ENCODE results near the gene HNF4A.

Gene HNF4A

GRCh38 chr20:44406572-44407137 lies 51.2 kb downstream of the HNF4A start:
- ATAC-seq = no peak

DNA sequence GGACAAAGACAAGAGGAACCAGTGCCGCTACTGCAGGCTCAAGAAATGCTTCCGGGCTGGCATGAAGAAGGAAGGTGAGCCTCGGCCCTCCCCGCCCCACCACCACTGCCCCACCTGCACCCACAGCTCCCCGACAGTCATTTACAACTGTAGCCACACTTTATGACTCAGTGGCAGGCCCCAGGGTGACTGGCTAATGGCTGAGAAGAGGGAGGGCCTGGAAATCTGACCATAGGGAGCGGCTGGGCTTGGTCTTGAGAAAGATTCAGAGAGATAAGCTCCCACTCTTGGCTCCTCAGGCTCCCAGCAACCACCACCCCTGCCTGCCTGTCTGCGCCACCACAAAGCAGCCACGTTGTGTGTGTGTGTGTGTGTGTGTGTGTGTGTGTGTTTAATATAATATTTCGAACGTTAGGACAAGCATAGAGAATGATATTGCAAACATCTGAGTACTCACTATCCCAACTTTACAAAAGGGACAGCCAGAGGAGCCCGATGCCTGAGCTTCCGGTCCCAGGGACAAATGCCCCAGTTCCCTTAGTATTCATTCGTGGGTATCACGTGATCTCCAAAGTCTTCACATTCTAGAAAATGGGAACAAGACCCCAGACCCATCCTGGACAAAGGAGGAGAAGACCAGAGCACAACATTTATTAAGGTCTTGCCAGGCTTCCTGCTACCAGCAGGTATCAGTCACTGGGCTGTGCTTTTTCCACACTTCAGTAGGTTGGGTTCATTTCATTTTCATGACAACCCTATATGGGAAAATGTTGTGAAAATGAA lies 52.1 kb downstream of the HNF4A start:
- ATAC-seq = no peak

DNA sequence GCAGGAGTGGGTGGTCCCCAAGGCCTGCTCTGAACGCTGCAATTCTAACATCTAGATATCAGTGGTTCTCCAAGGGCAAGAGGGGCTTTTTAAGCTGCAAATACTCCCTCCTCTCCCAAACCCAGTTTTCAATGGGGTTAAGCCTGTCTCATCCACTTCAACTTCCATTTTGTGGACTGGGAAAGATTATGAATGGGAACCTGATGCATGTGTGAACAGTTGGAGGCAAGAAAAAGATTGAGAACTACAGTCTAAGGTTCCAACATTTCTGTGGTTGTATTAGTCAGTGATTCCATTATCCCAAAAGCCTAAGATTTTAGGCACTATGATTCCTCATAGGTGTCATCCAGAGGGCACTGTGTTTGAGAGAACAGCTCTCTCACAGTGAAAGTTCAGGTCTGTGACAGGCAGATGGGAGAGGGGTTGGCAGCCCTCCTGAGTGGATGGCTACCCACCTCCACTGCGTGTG lies 53.7 kb downstream of the HNF4A start:
- no peak for ATAC-seq

- no peak for ATAC-seq
These were observed 55.1 kb downstream of the HNF4A start for GRCh38 chr20:44410583-44411019.

DNA sequence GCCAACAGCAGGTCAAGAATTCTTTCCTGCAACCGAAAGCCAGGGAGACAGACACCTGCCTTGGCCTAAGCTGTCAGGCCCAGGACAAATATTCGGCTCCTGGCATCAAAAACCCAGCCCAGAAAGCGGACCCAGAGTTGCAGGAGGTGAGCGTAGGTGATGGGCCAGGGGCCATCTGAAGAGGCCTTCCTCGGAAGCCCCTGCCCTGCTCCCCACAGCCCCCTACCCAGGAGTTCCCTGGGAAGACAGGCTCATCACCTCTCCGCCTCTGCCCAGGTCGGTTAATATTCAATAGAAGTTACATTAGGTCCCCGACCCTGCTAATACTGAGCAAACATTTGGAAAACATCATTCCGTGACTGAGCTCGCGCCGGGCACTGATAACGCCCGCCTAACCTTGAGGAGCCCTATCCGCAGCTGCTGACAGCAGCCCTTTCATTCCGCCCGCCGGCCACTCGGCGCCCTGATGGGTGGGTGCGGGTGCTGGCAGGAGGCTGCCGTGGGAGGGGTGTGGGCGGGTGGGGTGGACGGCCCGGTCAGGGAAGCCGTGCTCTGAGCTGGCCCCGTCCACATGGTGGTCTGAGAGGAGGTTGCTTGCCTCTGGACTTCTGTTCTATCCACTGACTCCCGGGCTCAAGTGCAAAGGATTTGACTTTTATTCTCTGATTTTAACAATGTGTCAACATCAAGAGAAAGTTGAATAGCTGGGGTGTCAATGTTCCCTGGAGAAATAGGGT lies 55.7 kb downstream of the HNF4A start:
- no peak for ATAC-seq

GRCh38 chr20:44411757-44412401 lies 56.4 kb downstream of the HNF4A start:
- no peak for ATAC-seq

GRCh38 chr20:44412402-44413144 lies 57.1 kb downstream of the HNF4A start:
- no peak for ATAC-seq

- no peak for ATAC-seq
These were observed 58.3 kb downstream of the HNF4A start for GRCh38 chr20:44413575-44414345.

DNA sequence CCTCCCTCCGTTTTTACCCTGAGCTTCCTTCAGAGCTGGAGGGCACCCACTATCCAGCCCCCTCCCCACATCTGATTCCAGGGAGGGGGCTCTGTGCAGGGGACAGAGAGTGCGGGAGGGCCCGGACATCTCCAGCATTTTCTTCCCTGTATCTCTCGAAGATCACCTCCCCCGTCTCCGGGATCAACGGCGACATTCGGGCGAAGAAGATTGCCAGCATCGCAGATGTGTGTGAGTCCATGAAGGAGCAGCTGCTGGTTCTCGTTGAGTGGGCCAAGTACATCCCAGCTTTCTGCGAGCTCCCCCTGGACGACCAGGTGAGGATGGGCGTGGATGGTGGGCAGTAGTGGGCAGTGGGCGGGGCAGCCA lies 58.8 kb downstream of the HNF4A start:
- no peak for ATAC-seq

GRCh38 chr20:44414808-44415207 lies 59.3 kb downstream of the HNF4A start:
- no peak for ATAC-seq

DNA sequence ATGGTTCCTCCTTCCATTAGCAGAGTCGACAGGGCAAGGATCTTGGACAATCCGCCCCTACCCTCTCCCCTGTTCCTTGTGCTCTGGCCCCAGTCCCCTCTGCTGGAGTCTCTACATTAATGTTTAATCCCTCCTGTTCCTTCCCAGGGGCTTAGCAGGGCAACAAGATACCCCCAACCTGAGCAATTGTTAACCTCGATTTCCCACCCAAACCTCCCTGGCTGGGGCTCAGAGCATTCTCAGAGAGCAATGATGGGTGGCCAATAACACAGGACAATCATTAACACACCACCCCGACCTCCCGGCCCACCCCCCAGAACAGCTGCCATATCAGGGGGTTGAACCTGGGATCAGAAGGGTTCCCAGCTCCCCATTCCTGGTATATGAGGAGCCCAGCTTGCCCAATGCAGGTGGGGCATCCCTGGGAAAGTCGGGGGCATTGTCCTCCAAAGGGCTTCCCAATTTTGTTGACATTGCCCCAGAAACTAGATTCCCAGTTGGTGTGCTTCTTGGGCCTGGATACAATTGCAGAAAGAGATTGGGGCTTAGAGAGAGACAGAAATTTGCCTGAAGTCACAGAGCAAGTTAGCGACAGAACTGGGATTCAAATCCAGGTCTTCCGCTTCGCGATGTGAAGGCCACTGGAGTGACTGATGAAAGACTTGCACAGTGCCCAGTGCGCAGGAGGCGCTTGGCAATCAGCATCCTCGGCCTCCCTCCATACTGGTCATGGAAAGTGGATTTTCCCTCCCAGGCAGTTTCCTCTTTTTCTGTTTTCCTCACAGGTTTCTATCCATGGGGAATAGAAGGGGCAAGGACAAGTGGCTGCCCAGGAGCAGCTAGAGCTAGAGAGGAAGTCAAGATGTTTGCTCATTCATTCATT lies 60.6 kb downstream of the HNF4A start:
- no peak for ATAC-seq

DNA sequence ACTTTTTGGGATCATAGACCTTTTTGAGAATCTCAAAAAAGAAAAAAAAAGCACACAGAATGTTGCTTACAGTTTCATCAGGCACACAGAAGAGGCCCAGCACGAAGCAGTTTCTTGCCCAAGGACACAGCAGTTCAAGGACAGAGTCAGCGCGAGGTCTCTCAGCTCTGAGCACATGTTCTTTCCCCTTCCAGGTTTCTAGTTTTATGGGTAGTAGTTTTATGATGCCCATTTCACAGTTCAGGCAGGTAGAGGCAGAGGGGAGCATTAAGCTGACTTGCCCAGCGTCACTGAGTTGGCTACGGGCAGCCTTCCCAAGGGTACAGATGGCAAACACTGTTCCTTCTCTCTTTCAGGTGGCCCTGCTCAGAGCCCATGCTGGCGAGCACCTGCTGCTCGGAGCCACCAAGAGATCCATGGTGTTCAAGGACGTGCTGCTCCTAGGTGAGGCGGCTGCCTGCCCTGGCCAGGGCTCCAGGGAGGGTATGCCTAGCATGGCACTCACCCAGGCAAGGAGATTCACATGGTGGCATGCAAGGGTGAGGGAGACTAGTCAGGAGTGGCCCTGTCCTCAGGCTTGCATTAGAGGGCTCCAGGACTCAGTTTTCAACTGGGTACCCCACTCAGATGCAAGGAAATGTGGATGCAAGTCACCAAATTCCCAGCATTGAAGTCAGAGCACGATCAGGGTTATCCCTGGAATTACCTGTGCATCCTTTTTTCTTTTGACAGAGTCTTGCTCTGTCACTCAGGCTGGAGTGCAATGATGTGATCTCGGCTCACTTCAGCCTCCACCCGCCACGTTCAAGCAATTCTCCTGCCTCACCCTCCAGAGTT lies 62.8 kb downstream of the HNF4A start:
- ATAC-seq = no peak

GRCh38 chr20:44419131-44419844 lies 63.8 kb downstream of the HNF4A start:
- ATAC-seq = no peak

- ATAC-seq = no peak
These were observed 65.0 kb downstream of the HNF4A start for GRCh38 chr20:44420497-44420896.

DNA sequence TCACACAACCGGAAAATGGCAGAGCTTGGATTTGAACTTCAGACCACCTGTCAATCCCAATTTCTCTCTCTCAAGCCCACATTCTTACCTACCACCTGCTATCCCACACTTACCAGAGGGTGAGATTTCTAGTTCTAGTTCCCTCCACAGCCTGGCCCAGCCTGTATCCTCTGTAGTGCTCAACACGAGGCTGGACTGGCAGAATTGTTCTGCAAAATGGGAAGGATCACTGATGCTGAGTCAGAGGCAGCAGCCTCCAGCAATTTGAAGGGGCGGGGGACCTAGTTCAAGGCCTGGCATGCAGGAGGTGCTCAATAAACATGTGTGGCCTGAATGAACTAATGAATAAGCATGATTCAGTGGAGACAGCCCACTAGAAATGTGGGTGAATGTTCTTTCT lies 66.6 kb downstream of the HNF4A start:
- no peak for ATAC-seq

DNA sequence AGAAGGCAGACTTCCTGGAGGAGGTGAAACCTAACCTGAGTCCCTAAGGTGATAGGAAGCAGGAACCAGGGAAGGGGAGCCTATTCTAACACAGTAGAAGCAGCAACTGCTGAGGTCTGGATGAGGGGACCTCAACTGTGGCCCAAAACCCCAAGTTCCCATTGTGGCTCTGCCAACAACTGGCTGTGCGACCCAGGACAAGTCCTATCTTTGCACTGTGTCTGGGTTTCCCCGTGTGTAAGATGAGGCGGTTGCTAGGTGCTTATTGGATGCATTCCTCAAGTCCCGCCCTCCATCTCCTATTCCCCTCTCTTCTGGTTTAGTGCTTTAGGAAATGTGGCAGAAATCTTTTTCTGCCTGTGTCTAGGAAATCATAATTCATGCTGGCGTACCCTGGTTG lies 68.0 kb downstream of the HNF4A start:
- ATAC-seq = no peak

DNA sequence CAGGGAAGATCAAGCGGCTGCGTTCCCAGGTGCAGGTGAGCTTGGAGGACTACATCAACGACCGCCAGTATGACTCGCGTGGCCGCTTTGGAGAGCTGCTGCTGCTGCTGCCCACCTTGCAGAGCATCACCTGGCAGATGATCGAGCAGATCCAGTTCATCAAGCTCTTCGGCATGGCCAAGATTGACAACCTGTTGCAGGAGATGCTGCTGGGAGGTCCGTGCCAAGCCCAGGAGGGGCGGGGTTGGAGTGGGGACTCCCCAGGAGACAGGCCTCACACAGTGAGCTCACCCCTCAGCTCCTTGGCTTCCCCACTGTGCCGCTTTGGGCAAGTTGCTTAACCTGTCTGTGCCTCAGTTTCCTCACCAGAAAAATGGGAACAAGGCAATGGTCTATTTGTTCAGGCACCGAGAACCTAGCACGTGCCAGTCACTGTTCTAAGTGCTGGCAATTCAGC lies 68.6 kb downstream of the HNF4A start:
- no peak for ATAC-seq

- no peak for ATAC-seq
These were observed 70.4 kb downstream of the HNF4A start for GRCh38 chr20:44425923-44426322.
